Stimulated activated CD8-positive, alpha-beta memory T cell treated with anti-CD3 and anti-CD28 coated beads, Interleukin-7, amount 100 ng/mL, for 24 hours (primary cell): ENCODE results near the gene NOL9.

Experiments
- DNase-seq: peaks from one replicate; pipeline ENCODE4 v3.0.0-alpha.2; 2020; ENCODE audit warnings: low read depth

The NOL9 gene

GRCh38 chr1:6519935-6520671 lies 34.2 kb downstream of the NOL9 start:
- no peak for DNase-seq

- DNase-seq: no peak
Measured at GRCh38 chr1:6519491-6519934, 34.8 kb downstream of the NOL9 start.

- DNase-seq: no peak
Measured at GRCh38 chr1:6517435-6517851, 36.9 kb downstream of the NOL9 start.

GRCh38 chr1:6515771-6516170 lies 38.5 kb downstream of the NOL9 start:
- no peak for DNase-seq

- no peak for DNase-seq
Measured at GRCh38 chr1:6513320-6513801, 41.0 kb downstream of the NOL9 start.

- no peak for DNase-seq
Measured at GRCh38 chr1:6512908-6513280, 41.4 kb downstream of the NOL9 start.

- DNase-seq: no peak
Measured at GRCh38 chr1:6512245-6512907, 41.9 kb downstream of the NOL9 start.

GRCh38 chr1:6511561-6512244 lies 42.6 kb downstream of the NOL9 start:
- no peak for DNase-seq

- DNase-seq: no peak
Measured at GRCh38 chr1:6511056-6511455, 43.3 kb downstream of the NOL9 start.

GRCh38 chr1:6510493-6510892 lies 43.8 kb downstream of the NOL9 start:
- no peak for DNase-seq

GRCh38 chr1:6509919-6510291 lies 44.4 kb downstream of the NOL9 start:
- no peak for DNase-seq

- no peak for DNase-seq
Measured at GRCh38 chr1:6509220-6509918, 44.9 kb downstream of the NOL9 start.

- no peak for DNase-seq
Measured at GRCh38 chr1:6508816-6509189, 45.5 kb downstream of the NOL9 start.

GRCh38 chr1:6508154-6508815 lies 46.0 kb downstream of the NOL9 start:
- no peak for DNase-seq

GRCh38 chr1:6507461-6507911 lies 46.8 kb downstream of the NOL9 start:
- no peak for DNase-seq

- no peak for DNase-seq
Measured at GRCh38 chr1:6507037-6507428, 47.3 kb downstream of the NOL9 start.

- no peak for DNase-seq
Measured at GRCh38 chr1:6506210-6507036, 47.9 kb downstream of the NOL9 start.

GRCh38 chr1:6505367-6506209 lies 48.7 kb downstream of the NOL9 start:
- no peak for DNase-seq

GRCh38 chr1:6504887-6505286 lies 49.4 kb downstream of the NOL9 start:
- DNase-seq: no peak
